RWPE1 (cell line): ENCODE results near the gene DENND4B.
"Not testable (repeated sequence)": the region's sequence is repeated elsewhere in the genome, so short reads cannot be mapped to it uniquely, and the experiment has no call there.

ENCODE experiments used
- CTCF ChIA-PET: fragments of 350-600 bp; sonication (Branson Sonifier 250); formaldehyde crosslinking; extraction: SDS; loops from one replicate; lab custom pipeline; 2021; lab: Yijun Ruan, JAX
- POLR2A ChIA-PET: fragments of 400-600 bp; formaldehyde crosslinking; extraction: SDS; loops from one replicate; lab custom pipeline; 2020; ENCODE audit warnings: antibody characterized with exemption; ENCODE audit not compliant: low non-redundant PET; lab: Yijun Ruan, JAX
- DNase-seq: peaks from one replicate; pipeline ENCODE4 v3.0.0; 2012; ENCODE audit warnings: low spot score
- H3K27ac ChIP-seq: fragments of 450-650 bp; 2 replicates; pipeline ENCODE4 v1.5.1; 2017
- TF ChIP-seq, protein P1 (sequence below): fragments of 450-650 bp; conservative IDR thresholded peaks from 2 replicates; pipeline ENCODE4 v1.5.1; 2017; ENCODE audit warnings: low read depth, mild to moderate bottlenecking

DENND4B gene

DNA sequence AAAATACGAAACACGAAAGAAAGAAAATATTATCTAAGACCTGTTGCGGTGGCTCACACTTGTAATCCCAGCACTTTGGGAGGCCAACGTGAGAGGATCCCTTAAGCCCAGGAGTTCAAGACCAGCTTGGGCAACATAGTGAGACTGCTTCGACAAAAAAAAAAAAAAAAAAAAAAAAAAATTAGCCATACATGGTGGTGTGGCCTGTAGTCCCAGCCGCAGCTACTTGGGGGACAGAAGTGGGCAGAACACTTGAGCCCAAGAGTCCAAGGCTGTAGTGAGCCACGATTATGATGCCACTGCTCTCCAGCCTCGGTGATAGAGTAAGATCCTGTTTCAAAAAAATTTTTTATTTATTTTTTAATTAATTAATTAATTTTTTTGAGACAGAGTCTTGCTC is 41.1 kb upstream of the DENND4B start:
- no peak for DNase-seq

DNA sequence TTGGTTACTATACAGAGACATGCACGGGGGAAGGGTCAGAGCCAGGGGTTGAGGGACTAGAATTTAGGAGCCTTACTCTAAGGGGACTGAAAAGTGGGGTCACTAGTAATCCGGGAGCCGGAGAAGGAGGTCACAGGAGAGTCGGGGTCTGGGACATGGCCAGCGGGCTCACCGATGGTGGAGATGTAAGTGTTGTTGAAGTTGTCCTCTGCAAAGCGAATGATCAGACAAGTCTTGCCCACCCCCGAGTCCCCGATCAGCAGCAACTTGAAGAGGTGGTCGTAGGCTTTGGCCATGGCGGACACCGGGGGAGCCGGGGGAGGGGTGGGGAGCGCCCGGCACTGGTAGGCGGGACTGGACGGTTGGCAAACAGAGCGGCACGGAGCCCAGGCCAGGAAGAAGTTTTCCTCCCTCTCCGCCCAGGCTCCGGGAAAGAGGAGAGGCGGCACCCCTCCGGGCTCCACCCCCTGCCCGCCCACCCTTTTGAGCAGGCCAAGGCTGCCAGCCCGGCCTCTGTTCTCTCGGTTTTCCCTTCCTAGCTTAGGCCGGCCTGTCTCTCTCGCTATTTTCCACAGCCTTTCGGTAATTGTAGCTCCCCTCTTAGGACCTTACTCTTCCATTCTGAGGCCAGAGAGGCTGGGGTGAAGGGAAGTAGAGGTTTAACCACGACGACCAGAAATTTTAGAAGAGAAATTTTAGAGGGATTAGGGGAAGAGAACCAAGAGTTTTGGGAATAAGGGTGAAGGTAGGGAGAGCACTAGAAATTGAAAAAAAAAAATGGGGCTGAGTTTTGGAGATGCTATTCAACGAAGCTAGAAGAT is 39.6 kb upstream of the DENND4B start, which contains the start of gene RAB13:
TSS of gene RAB13 (minus strand) at position 399 of the 821 bp plus-strand sequence. CDS start at position 296, 103 bp downstream.
- ChIA-PET CTCF (interaction anchor here (0.5 to 3.6 kb wide), 24 partner anchors 8 to 632 kb away, joined by 3 to 18 read pairs (median 4); partner anchors contain the start of genes CREB3L4, HAX1, JTB and S100A9), POLR2A (interaction anchor here (1.2 kb wide), 2 partner anchors 19 to 23 kb away, joined by 3 to 4 read pairs; partner anchors contain the start of genes CREB3L4 and SLC39A1)
- DNase-seq, result peak; percentile 93
- H3K27ac ChIP-seq, result peak within 1 kb of the TSS; percentile 84
- TF ChIP-seq, protein P1, sequence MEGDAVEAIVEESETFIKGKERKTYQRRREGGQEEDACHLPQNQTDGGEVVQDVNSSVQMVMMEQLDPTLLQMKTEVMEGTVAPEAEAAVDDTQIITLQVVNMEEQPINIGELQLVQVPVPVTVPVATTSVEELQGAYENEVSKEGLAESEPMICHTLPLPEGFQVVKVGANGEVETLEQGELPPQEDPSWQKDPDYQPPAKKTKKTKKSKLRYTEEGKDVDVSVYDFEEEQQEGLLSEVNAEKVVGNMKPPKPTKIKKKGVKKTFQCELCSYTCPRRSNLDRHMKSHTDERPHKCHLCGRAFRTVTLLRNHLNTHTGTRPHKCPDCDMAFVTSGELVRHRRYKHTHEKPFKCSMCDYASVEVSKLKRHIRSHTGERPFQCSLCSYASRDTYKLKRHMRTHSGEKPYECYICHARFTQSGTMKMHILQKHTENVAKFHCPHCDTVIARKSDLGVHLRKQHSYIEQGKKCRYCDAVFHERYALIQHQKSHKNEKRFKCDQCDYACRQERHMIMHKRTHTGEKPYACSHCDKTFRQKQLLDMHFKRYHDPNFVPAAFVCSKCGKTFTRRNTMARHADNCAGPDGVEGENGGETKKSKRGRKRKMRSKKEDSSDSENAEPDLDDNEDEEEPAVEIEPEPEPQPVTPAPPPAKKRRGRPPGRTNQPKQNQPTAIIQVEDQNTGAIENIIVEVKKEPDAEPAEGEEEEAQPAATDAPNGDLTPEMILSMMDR, result no peak

More for the DNA sequence above, 41.1 kb upstream of the DENND4B start:
- H3K27ac ChIP-seq, result peak overlapping the region; percentile 77
- TF ChIP-seq, protein P1, result no peak
- ChIA-PET CTCF (interaction anchor here (0.7 to 3.6 kb wide), 5 partner anchors 35 to 564 kb away, joined by 3 to 18 read pairs (median 3); no protein-coding TSS in a partner anchor), POLR2A (no interaction called here)

DNA sequence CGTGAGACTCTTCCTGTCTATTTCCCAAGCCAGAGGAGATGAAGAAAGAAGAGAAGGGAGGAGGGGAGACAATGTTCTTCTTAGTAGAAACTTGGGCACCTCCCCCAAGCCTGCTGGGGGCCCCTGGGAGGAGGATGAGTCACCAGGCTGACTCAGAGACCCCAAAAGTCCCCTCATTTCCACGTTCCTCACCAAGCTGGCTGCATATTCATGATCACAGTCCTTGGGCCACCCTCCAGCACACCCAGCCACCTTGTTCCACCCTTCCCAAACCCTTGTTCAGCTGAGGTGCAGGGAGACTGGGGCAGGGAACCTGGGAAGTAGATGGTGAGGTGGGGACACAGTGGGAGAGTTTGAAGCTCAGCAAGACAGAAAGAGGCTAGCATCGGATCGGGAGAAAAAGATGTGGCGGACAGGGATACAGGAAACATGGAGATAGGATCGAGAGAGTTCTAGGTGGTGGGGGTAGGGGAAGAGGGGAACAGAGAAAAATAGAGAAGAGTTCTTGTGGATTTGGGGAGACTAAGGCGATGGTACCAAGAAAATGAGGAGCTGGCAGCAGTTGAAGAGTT is 38.9 kb upstream of the DENND4B start:
- ChIA-PET CTCF (interaction anchor here (0.6 to 3.6 kb wide), 3 partner anchors 39 to 340 kb away, joined by 5 to 18 read pairs (median 6); no protein-coding TSS in a partner anchor), POLR2A (interaction anchor here (1.2 kb wide), 1 partner anchor 18 kb away, joined by 3 read pairs; the partner anchor contains the start of gene CREB3L4)
- DNase-seq, result no peak
- TF ChIP-seq, protein P1, result no peak
- peak overlapping the region; percentile 84 for H3K27ac ChIP-seq

DNA sequence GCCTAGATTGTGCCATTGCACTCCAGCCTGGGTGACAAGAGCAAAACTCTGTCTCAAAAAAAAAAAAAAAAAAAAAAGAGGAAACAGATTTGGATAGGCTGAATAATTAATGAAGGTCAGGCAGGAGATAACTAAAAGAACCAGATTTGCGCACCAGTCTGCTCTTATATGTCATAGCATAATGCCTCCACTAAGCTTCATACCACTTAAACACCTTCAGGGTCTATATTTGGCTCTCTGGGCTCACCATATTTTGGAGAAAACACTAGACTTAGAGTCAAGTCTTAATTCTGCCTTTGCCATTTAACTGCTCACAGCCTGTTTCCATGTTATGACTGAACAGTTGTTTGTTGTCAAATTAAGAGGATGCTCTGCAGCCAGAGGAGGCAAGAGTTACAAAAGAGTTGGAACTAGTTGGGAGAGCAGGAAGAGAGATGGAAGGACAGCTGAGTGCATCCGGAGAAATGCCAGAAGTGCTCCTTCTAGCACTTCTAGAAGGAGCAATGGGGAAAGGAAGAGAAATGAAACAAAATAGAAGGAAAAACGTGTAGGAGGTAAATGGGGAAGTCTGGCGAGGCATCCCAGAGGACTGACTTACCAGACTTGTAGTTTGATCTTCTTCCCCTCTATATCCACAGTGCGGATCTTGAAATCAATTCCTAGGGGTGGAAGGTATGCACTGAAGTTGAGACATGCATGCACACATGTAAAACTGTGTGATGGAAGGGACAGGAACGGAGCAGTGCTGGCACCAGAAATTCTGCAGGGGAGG is 37.8 kb upstream of the DENND4B start:
- CTCF ChIA-PET, result interaction anchor here (0.6 kb wide), 1 partner anchor 248 kb away, joined by 5 read pairs; no protein-coding TSS in a partner anchor
- H3K27ac ChIP-seq, result no peak overlapping the region
- POLR2A ChIA-PET, result no interaction called here
- DNase-seq, result no peak
- TF ChIP-seq, protein P1, result no peak

DNA sequence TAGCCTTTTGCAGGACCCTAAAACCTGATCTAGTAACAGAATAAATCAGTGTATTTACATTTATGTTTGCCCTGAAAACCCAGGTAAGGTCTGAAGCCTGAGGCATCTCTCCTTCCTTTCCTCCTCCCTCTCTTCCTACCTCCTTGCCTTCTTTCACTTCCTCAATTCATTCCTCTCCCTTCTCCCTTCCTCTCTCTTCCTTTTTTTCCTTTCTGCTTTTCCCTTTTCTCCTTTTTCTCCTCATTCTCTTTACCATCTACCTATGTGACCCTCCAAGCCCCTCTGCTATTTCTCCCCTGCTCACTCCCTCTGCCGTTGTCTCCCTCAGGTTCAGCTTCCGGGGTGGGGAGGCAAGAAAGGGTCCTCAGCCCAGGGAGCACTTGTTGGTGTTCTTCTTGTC is 35.2 kb upstream of the DENND4B start:
- DNase-seq, POLR2A ChIA-PET, H3K27ac ChIP-seq: not testable (repeated sequence)
- CTCF ChIA-PET, result interaction anchor here (0.6 kb wide), 1 partner anchor 347 kb away, joined by 4 read pairs; no protein-coding TSS in a partner anchor

DNA sequence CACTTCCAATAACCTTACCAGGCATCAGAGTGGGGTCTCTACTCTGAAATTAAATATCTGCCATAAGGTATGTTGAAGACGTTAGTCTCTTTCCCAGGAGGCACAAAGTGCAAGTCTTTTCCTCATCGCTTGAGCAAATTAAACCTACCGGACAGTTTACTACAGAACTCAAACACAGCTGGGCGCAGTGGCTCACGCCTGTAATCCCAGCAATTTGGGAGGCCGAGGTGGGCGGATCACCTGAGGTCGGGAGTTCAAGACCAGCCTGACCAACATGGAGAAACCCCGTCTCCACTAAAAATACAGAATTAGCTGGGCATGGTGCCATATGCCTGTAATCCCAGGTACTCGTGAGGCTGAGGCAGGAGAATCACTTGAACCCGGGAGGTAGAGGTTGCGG is 32.6 kb upstream of the DENND4B start:
- POLR2A ChIA-PET, result interaction anchor here (2.8 kb wide), 1 partner anchor 12 kb away, joined by 16 read pairs; the partner anchor contains the start of gene CREB3L4
- H3K27ac ChIP-seq, result peak overlapping the region; percentile 22; the same call in 1 of the 2 replicates
- DNase-seq, CTCF ChIA-PET: not testable (repeated sequence)
